Renal pelvis (tissue), 4 donors: ENCODE measurements around the gene SUPT6H. TPM values are rescaled to one million over a fixed set of nuclear protein-coding genes. Genes with fewer than 3 reads are reported as not detected.

ENCODE experiments used
- DNase-seq: peaks from one replicate; pipeline ENCODE4 v3.0.0-alpha.2; 2013
- polyA plus RNA-seq, 3 donors: library from polyadenylated mRNA; unstranded; fragments of 120-200 nt; gene quantifications; one replicate each; pipeline ENCODE4 v1.2.1, GENCODE V29; 2013; ENCODE audit not compliant: insufficient read length in 3 of 3

SUPT6H gene
- polyA plus RNA-seq, 3 donors: 68.0 to 81.6 (median 80.7) TPM

DNA sequence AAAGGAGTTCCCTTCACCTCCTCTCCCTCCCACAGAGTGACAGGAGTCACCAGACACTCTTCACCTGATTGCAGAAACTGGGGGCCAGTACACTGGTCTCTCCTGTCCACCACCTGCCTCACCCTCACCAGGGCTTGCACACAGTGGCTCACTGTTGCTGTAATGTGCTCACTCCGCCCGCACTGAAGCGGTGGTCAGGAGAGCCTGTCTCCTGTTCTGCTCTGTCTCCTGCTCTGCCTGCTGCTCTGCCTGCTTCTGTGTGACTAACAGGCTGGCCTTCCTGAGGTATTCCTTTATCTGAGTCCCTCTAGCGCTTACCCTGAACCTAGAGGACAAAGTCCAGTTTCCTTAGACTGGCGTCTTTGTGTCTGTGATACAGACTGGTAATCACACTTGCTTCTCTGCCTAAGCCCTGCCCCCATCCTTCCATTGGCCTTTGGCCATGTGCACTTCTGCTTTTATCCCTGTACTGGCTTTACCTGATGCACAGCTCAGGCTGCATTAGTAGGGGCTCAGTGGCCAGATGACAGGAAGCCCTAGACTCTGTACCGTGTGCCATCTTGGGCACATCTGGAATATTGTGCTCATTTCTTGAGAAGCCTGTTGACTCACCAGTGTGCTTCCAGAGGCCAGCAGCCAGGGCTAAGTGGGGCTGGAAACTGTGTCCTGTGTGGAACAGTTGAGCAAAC is 36.4 kb downstream of the SUPT6H start:
- DNase-seq: peak; percentile 17

- no peak for DNase-seq
Measured at GRCh38 chr17:28700278-28700677, 38.3 kb downstream of the SUPT6H start.

DNA sequence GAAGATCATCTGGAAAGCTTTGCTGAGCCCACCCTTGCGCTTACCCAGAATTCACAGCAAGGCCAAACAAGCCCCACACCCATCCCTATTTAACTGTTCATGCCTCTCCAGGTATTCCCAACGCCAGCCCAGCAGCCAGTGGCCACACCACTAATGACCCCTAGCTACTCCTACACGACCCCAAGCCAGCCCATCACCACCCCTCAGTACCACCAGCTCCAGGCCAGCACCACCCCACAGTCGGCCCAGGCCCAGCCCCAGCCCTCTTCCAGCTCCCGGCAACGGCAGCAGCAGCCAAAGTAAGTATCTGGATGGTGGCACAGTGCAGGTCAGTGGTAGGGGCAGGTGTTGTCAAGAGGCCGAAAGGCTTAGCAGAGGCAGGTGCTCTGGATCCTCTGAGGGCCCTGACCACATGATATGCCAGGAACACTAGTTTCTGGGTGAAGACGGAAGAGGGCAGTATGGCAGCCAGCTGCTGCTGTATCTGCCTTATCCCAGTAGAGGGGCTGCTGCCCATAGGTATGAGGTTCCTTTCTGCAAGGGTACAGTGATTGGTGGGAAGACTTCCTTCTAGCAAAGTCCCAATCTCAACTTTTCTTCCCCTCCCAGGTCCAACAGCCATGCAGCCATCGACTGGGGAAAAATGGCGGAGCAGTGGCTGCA is 39.0 kb downstream of the SUPT6H start:
- DNase-seq: no peak

DNA sequence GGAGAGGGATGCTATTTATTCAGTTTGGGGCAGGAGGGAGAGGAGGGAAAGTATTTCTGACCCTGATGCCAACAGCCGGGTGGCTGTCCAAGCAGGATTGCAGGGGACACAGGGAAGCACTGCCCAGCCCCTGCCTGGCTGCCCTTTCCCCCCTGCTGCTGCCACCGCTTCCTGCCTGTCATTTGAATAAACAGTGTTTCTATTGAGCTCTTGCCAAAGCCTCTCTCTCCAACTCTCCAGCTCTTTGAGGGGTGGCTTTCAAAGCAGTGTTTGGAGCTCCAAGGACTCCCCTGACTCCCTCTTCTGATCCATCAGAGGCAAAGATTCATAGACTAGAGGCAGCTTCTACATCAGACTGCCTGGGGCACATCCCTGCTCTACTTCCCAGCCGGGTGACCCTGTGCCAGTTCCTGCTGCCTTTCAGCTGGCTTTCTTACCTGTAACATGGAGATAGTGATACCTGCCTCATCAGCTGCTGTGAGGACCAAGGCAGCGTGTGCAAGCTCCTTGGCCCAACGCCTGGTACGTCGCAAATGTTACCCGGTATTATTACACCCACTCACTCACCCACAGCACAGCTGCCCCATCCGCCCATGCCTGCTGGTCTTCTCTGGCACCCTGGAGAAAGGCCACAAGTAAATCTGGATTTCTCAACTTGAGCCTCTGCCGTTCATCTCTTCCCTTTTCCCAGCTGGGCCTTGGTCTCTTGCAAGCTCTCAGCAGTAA is 40.2 kb downstream of the SUPT6H start:
- no peak for DNase-seq

GRCh38 chr17:28702752-28703150 is 40.7 kb downstream of the SUPT6H start:
- DNase-seq: no peak

DNA sequence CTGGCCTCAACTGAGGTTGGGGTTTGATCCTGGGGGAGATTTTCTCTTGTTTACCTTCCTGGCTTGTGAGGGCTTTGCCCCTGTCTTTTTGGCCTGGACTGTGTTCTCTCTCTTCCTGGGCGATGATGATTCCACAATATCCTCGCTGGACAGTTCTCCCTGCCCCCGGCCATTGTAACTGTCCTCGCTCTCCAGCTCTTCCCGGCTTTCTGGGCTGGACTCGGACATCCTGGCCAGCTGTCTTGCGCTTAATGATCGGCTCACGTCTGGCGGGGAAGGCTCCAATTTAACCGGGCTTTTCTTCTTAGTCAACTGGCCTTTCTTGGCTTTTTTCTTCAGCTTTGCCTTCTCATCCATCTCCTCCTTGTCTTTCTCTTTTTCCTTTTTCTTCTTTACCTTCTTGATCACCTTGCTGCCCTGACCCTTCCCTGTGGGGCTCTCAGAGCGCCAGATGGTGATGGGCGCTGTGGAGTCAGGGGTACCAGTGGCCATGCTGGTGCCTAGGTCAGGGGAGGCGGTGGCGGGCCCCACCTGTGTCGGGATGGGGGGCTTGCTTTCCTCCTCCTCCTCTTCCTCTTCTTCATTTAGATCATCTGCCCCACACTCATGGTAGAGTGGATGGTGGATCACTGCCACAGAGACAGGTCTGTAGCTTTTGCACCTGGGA is 41.7 kb downstream of the SUPT6H start:
- no peak for DNase-seq

DNA sequence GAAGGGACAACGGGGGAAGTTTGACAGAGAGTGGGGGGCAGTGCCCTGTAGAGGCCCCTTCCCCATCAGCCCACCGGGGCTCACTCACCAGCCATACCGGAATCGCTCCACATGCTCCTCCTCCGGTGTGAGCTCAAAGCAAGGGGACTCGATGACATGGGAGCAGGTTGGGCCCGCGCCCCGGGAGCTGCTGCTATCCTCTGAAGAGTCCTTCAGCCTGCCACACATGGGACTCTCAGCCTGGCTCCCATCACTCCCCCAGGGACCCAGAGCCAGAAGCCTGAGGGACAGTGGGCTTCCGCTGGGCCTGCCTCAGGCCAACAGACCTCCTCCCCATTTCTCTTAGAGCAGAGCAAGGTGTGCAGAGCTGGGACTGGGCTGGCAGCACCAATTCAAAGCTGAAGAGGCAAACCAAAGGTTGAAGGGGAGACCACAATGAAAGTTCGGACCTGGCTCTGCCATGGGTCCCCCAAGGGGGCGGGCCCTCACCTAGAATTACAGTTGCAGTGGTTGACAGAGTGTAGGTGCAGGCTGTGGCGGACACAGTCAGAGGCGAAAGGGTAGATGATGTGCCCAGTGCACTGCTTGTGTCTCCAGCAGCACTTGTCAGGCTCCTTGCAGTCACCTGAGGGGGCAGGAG is 42.3 kb downstream of the SUPT6H start:
- no peak for DNase-seq

- no peak for DNase-seq
Measured at GRCh38 chr17:28705074-28705659, 43.2 kb downstream of the SUPT6H start.

- no peak for DNase-seq
Measured at GRCh38 chr17:28705728-28706334, 43.8 kb downstream of the SUPT6H start.

DNA sequence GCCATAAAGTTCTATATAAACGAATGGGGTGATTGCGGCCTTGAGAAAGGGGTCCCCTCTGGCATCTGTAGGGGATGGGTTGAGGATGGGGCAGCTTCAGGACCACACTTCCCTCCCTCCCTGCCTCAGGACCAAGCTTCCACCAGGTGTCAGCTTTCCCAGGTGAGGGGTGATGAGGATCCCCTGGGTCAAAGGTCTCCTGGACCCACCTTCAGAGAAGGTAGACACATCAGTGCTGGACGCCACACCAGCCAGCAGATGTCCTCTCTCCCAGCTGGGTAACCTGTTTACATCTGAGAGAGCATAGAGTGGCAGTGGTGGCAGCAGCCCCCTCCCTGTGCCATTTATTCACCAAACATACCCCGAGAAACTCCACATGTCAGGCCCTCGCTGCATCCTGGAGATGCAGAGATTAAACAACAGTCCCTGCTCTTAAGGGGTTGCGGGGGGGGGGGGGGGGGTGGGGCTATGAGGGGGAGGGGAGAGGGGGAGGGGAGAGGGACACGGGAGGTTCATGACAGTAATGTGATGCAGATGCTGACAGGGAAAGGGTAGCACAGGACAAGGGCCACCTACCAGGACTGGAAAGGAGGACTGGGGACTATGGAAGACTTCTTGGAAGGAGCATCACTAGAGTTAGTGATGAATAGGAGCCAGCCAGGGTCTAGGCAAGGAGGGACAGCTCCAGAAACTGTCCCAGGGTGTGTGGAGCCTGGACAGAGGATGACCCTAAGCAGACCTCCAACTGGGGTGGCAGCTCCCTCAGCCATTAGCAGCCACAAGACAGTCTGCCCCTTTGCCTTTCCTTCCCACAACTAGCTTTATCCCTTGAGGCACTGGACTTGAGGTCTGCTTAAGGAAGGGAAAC is 44.7 kb downstream of the SUPT6H start:
- no peak for DNase-seq

DNA sequence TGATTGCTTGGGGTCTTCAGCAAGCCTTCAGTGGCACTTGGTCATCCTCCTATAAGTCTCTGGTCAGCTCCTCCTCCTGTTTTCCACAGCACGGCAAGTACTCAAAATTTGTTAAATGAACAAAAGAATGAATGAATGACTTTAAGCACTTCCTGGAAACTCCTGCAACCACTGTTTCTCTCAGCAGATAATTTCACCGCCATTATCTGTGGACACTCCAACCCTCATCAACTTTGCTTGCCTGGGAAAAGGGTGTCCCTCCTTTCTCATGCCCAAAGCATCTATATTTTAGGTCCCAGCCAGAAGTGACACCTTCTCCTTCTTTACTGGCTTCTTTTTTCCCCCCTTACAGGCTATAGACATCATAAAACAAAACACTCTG is 45.3 kb downstream of the SUPT6H start:
- no peak for DNase-seq

- DNase-seq: peak; percentile 93
Measured at GRCh38 chr17:28710861-28711722, 49.1 kb downstream of the SUPT6H start.

DNA sequence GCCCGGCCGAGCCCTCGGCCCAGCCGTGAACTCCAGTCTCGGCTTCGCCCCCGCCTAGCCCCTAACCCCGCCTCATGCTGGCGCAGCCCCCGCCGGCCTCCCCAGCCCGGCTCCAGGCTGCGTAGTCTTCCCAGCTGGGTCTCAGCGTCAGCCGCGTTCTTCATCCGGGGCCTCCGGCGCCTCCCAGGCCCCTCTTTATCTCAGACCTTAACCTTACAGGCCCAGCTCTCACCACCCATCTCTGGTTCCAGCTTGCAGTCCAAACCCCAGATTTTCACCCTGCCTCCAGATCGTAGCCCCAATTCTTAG is 49.7 kb downstream of the SUPT6H start, which contains the start of gene PROCA1:
Gene PROCA1 (minus strand): TSS at position 166 of the 309 bp plus-strand sequence. CDS start 228 bp downstream, outside the sequence.
- no peak for DNase-seq

DNA sequence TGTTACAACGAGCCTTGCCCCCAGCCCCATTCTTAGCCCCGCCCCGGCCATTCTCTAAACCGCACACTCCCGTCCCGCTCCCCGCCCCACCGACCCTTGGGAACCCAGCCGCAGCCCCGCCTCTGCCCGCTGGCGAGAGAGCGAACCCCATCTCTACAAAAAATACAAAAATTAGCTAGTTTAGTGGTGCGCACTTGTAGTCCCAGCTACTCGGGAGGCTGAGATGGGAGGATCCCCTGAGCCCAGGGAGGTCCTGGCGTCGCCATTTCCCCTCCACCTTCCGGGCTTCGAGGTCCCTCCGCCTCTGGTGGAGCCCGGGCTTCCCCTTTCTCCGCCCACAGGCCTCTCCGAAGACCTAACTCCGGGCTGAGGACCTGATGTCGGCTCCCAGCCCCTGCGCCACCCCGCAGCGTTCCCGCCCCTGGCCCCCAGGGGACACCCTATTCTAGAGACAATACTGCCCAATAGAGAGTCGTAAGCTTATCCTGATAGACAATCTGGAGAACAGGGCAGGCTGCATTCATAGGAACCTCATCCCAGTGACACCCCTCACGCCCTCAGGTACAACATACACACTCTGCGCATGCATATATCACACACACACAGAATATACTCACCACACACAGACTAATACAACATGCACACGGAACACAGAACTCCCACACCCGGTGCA is 50.2 kb downstream of the SUPT6H start:
- no peak for DNase-seq

DNA sequence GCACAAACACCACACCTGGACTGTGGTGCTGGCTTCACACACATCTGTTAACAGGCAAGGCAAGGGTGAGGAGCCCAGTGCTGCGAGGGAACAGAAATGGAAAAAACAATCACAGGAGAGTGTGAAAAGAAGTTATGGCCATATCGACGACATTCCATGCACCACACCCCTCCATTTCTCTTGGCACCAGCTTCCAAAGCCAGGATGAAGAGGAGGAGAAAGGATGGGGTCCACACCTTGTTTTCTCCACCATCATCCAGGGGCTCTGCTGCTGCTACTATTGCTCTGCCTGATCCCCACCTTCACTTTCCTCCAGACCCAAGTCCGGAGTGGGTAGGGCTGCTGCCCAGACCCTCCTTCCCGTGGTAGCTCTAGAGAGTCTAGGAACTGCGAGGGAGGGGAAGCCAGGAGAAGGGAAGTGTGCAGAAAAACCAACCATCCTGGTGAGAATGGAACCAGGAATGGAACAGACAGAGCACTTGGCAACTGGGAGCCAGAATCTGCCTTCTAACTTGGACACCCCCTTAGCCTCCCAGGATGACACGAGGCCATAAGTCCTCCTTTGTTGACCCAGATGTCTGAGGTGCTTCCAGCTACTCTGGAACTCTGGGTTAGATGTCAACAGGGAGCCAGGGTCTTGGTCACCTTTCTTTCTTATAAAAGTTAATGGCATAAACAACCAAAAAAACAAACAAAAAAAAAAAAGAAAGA is 50.9 kb downstream of the SUPT6H start:
- DNase-seq: no peak

DNA sequence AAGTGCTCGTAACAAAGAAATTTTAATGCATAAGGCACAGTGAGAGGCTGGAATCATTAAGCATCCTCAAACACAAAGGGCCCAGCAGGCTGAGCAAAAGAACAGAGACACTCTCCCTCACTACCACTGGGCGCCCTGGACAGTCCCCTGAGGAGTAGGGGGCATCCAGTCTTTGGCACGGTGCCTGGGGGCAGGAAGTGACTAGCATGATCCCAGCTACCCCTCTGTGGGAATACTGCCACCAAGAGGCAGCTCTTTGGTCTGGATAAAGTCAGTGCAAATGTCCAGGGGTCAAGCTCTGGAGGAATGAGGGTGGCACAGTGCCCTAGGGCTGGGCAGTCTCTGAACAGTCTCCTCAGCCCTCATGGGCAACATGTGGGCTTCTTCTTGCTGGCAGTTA is 52.3 kb downstream of the SUPT6H start:
- no peak for DNase-seq

DNA sequence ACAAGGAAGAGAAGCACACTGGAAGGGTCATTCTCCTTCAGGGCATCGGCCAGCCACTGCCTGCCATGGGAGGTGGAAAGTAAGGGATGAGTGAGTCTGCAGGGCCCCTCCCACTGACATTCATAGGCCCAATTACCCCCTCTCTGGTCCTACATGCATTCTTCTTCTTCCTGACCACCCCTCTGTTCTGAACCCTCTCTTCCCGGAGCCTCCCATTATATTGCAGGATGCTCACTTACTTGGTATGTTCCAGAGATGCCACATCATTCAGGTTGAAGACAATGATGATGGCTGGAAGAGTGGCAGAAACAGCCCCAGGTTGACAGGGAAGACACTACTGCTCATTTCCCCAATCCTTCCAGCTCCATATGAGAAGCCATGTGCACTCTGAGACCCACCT is 53.2 kb downstream of the SUPT6H start:
- no peak for DNase-seq
